ENCODE results near the gene CCDC91. TPM values are rescaled to one million over a fixed set of nuclear protein-coding genes. Genes with fewer than 3 reads are reported as not detected.
A peak's percentile ranks its signal among the peaks of the same experiment; 100 is the strongest.

Gene CCDC91
- total and polyA plus RNA-seq, 2 of the 4 experiments (the other 2 are of a cell fraction): 8.6 to 14.7 TPM

DNA sequence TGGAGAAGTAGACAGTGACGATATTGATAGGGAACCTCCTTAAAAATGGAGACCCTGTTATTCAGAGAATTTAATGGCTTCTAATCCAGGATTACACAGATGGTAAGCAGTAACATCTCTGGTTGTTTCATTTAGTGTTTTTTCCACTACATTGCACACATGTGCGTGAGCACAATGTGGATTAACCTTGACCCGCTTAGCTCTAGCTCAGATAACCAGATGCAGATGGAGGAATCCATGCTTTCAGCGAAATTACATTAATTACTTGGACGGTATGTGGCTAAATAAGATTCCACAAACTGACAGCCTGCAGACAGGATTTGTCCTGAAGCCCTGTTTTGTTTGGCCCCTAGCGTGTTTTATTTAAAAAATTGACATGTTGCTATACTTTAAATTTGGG, 378.4 kb downstream of the CCDC91 start:
- H3K18ac ChIP-seq (ENCODE audit: low read depth, low read length): peak overlapping the region; percentile 61
- TF ChIP-seq MAFK (IDR thresholded peaks at IDR 0.05; ENCODE audit: low read depth, low read length): no peak
- TF ChIP-seq CHD1 (IDR thresholded peaks at IDR 0.05; ENCODE audit: low read depth, low read length): no peak
- TF ChIP-seq RAD21 (IDR thresholded peaks at IDR 0.05; ENCODE audit: low read length): no peak
- TF ChIP-seq MXI1 (IDR thresholded peaks at IDR 0.05; ENCODE audit: borderline replicate concordance, low read depth, low read length): no peak
- no peak for TF ChIP-seq MAZ (IDR thresholded peaks at IDR 0.05; ENCODE audit: borderline replicate concordance, low read depth, low read length)
- no peak for TF ChIP-seq CEBPB (IDR thresholded peaks at IDR 0.05; ENCODE audit: low read depth, low read length)
- TF ChIP-seq, protein P1, sequence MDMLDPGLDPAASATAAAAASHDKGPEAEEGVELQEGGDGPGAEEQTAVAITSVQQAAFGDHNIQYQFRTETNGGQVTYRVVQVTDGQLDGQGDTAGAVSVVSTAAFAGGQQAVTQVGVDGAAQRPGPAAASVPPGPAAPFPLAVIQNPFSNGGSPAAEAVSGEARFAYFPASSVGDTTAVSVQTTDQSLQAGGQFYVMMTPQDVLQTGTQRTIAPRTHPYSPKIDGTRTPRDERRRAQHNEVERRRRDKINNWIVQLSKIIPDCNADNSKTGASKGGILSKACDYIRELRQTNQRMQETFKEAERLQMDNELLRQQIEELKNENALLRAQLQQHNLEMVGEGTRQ (IDR thresholded peaks at IDR 0.05; ENCODE audit: low read depth, low read length): no peak
- TF ChIP-seq, protein P2, sequence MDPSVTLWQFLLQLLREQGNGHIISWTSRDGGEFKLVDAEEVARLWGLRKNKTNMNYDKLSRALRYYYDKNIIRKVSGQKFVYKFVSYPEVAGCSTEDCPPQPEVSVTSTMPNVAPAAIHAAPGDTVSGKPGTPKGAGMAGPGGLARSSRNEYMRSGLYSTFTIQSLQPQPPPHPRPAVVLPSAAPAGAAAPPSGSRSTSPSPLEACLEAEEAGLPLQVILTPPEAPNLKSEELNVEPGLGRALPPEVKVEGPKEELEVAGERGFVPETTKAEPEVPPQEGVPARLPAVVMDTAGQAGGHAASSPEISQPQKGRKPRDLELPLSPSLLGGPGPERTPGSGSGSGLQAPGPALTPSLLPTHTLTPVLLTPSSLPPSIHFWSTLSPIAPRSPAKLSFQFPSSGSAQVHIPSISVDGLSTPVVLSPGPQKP (IDR thresholded peaks at IDR 0.05; ENCODE audit: borderline replicate concordance, low read depth, low read length): no peak
- TF ChIP-seq RFX5 (IDR thresholded peaks at IDR 0.05; ENCODE audit: low read depth, low read length): no peak
- TF ChIP-seq FOS (IDR thresholded peaks at IDR 0.05; ENCODE audit: low read depth, low read length): no peak
- H3K27ac ChIP-seq (ENCODE audit: insufficient read depth, low read length): peak overlapping the region; percentile 68; the same call in 1 of the 2 replicates
- H4K20me1 ChIP-seq (ENCODE audit: insufficient read depth, low read length): no peaks in the 10 kb centered on the region
- in situ Hi-C loops (cut with MboI; ENCODE audit: low sequenced_read_pairs) (no loop called here), dilution Hi-C loops (cut with HindIII; ENCODE audit: low sequenced_read_pairs, unreplicated experiment) (no loop called here), intact Hi-C loops (cut with micrococcal nuclease) (loop anchor here (2.0 kb wide), 3 partner anchors 300 to 602 kb away; partner anchors contain the start of gene CCDC91)
- peak overlapping the region; percentile 50 for H4K5ac ChIP-seq (ENCODE audit: low read depth, low read length)
- H3K4me1 ChIP-seq (ENCODE audit: control insufficient read depth, insufficient read depth, low read length): peaks cover 21% of the 10 kb centered on the region
- 0 out of 2 replicates have a peak overlapping the region, but pooled peaks have one; percentile 6 for H3K23ac ChIP-seq (ENCODE audit: low read depth, low read length)
- ChIA-PET CTCF (interaction anchor here (0.6 kb wide), 1 partner anchor 134 kb away, joined by 3 read pairs; no protein-coding TSS in a partner anchor), POLR2A (ENCODE audit: unreplicated experiment) (no interaction called here)
- peak overlapping the region; percentile 86 for H3K14ac ChIP-seq (replicated peaks; ENCODE audit: low read depth, low read length)
- H3K9me3 ChIP-seq (ENCODE audit: control insufficient read depth, insufficient read depth, low read length): no peaks in the 10 kb centered on the region
- H3K27me3 ChIP-seq (ENCODE audit: control insufficient read depth, insufficient read depth, low read length): no peaks in the 10 kb centered on the region
- no TSS peak for BruUV-seq (replicated peaks)
- H4K91ac ChIP-seq (ENCODE audit: insufficient read depth, low read depth, low read length): peak overlapping the region; percentile 70
- no peaks in the 10 kb centered on the region for H3K79me1 ChIP-seq (ENCODE audit: low read depth in 1 of 2, low read length in 2 of 2)
- peak overlapping the region; percentile 57 for H2BK15ac ChIP-seq (ENCODE audit: low read depth, low read length)
- no peak overlapping the region for H3K4me3 ChIP-seq (ENCODE audit: insufficient read depth, low read depth, low read length)
- DNase-seq (no peak), ATAC-seq (ENCODE audit: low read depth) (no peak)
- H3K4me2 ChIP-seq (ENCODE audit: low read depth, low read length): no peak overlapping the region
- peak overlapping the region; percentile 83 for H3K4ac ChIP-seq (ENCODE audit: low read depth, low read length)
- peak overlapping the region; percentile 91 for H2BK20ac ChIP-seq (ENCODE audit: low read depth, low read length)
- H2AK9ac ChIP-seq (replicated peaks; ENCODE audit: low read depth, low read length, poor library complexity): no peak overlapping the region
- 89% methylated on average over 3 of the region's 6 CpGs; no CpG with 5 or more reads in 1 of the 2 experiments for WGBS, 2 experiments (ENCODE audit: extremely low coverage in 2 of 2, insufficient read length in 1 of 2)
- no peak overlapping the region for H2AFZ ChIP-seq (replicated peaks; ENCODE audit: low read length, poor library complexity)
- H4K8ac ChIP-seq (ENCODE audit: low read depth in 2 of 2, low read length in 2 of 2): peak overlapping the region; percentile 48 to 60
- peak overlapping the region; percentile 97 for H2BK120ac ChIP-seq (ENCODE audit: low read depth, low read length)
- peaks cover 28% of the 10 kb centered on the region for H3K9me1 ChIP-seq (ENCODE audit: insufficient read depth, low read length)
- peak overlapping the region; percentile 64 for H2BK5ac ChIP-seq (ENCODE audit: low read depth, low read length, poor library complexity, severe bottlenecking)
- no peak overlapping the region for H3K9ac ChIP-seq (ENCODE audit: low read depth, low read length)
- no peaks in the 10 kb centered on the region for H3K36me3 ChIP-seq (ENCODE audit: control insufficient read depth, insufficient read depth, low read length)
- peak overlapping the region; percentile 16; the same call in 1 of the 2 replicates for H3K56ac ChIP-seq (ENCODE audit: extremely low read depth, insufficient read depth, low read length)
- H2AK5ac ChIP-seq (ENCODE audit: low read depth, low read length): peak overlapping the region; percentile 73

All from IMR-90 (cell line).